Measurements from ENCODE around the gene NME7.

NME7 gene

GRCh38 chr1:169322138-169322537, 45.5 kb downstream of the NME7 start:
- CTCF ChIA-PET: interaction anchor here (0.6 kb wide), 1 partner anchor 684 kb away, joined by 3 read pairs; no protein-coding TSS in a partner anchor
- H3K27ac ChIP-seq: no peak overlapping the region
- no peak for DNase-seq (ENCODE audit: low spot score)
- POLR2A ChIA-PET (ENCODE audit: low non-redundant PET): no interaction called here
- no peak for TF ChIP-seq CTCF (conservative IDR thresholded peaks at IDR 0.05; ENCODE audit: low read depth)

GRCh38 chr1:169321539-169321938, 46.1 kb downstream of the NME7 start:
- POLR2A ChIA-PET (ENCODE audit: low non-redundant PET): no interaction called here
- no peak for TF ChIP-seq CTCF (conservative IDR thresholded peaks at IDR 0.05; ENCODE audit: low read depth)
- CTCF ChIA-PET: no interaction called here
- H3K27ac ChIP-seq: no peak overlapping the region
- peak; percentile 66 for DNase-seq (ENCODE audit: low spot score)

GRCh38 chr1:169318536-169319244, 48.9 kb downstream of the NME7 start:
- POLR2A ChIA-PET (ENCODE audit: low non-redundant PET): no interaction called here
- DNase-seq (ENCODE audit: low spot score): no peak

GRCh38 chr1:169316556-169316955, 51.0 kb downstream of the NME7 start:
- CTCF ChIA-PET: no interaction called here
- POLR2A ChIA-PET (ENCODE audit: low non-redundant PET): no interaction called here
- H3K27ac ChIP-seq: no peak overlapping the region
- no peak for DNase-seq (ENCODE audit: low spot score)
- no peak for TF ChIP-seq CTCF (conservative IDR thresholded peaks at IDR 0.05; ENCODE audit: low read depth)

More at GRCh38 chr1:169318536-169319244, 48.9 kb downstream of the NME7 start:
- TF ChIP-seq CTCF (conservative IDR thresholded peaks at IDR 0.05; ENCODE audit: low read depth): no peak
- no peak overlapping the region for H3K27ac ChIP-seq
- CTCF ChIA-PET: interaction anchor here (0.7 kb wide), 1 partner anchor 188 kb away, joined by 3 read pairs; no protein-coding TSS in a partner anchor

GRCh38 chr1:169312084-169312954, 55.3 kb downstream of the NME7 start:
- H3K27ac ChIP-seq: no peak overlapping the region
- ChIA-PET POLR2A (ENCODE audit: low non-redundant PET) (no interaction called here), CTCF (interaction anchor here (0.7 to 1.0 kb wide), 2 partner anchors 28 to 35 kb away, joined by 3 read pairs; no protein-coding TSS in a partner anchor)
- TF ChIP-seq CTCF (conservative IDR thresholded peaks at IDR 0.05; ENCODE audit: low read depth): no peak
- peak; percentile 73 for DNase-seq (ENCODE audit: low spot score)
